ENCODE measurements around the gene SZT2.

Gene SZT2

DNA sequence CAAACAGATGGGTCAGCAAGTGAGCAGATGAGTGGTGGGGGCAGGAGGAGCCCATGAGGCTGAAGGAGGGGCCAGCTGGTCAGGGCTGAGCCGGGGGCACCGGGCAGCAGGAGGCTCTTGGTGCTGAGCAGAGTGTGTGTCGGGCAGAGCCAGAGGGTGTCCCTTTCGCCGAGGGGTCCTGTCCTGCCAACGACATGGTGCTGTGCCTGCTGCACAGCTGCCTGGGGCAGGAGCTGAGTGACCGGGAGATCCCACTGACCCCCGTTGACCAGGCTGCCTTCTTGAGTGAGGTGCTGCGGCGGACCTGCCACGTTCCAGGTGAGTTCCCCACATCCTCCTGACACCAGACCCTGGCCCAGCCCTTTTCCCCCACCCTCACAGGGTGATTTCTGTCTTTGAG is 36.5 kb downstream of the SZT2 start:
- no peak for DNase-seq

DNA sequence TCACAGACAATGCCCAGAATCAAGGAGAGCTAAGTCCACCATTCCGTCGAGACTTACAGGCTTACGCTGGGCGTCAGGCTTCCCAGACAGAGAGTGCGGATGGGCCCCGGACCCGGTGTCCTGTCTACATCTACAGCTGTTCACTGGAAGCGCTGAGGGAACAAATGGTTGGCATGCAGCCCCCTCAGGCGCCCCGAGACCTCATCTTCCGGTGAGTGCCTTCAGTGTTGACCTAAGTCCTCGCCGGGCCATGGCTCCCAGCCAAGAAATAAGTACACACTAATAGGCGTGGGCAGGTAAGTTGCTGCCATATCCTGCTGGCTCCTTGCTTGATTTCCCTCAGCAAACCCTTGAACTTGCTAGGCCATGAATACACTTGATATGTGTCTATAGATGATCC is 37.8 kb downstream of the SZT2 start:
- DNase-seq: no peak

DNA sequence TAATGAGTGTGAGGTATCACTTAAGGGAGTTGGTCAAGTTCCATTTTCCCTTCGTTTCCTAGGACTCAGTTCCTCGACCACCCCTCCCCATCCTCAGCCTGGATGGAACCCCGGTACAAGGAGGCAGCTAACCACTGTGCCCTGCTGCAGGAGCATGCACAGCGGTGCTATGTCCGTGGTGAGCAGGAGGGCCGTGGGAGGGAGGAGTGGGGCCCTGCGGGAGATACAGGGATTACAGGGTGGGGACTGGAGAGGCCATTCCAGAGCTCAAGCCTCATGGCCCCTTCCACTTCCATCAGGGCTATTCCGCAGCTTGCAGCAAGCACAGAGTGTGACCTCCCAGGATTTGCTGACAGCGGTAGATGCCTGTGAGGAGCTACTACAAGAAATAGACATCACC is 38.2 kb downstream of the SZT2 start:
- DNase-seq: no peak

DNA sequence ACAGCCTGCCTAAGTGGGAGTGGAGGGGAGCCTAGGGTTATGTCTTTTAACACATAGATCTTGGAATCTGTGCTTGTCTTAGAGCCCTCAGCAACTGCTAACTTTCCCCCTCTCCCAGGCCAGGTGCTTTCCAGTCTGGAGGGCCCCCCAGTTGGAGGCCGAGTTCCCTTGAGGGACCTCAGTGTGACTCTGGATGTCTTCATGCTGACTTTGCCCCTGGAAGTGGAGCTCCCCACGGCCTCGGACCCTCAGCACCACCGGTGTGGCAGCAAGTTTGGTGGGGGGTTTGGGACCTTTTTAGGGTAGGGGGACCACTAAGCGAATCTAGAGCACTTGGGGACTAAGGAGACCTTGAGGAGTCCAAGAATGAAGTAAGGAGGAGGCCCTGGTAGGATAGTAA is 41.1 kb downstream of the SZT2 start:
- no peak for DNase-seq

DNA sequence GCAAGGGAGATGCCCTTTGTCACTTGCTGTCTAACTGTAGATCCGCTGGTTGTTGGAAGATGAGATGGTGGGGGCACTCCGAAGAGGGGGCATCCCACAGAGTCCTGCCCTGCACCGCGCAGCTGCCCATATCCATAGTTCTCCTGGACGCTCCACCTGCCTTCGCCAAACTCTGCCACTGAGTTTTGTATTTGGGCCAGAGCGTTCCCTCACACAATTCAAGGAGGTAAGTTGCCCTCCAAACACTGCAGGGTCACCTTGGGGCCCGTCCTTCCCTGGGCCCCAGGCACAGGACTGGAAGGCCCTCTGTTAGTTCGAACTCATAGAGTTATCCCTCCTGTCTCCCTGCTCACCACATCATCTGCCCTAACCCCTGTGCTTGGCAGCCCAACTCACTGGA is 42.0 kb downstream of the SZT2 start:
- DNase-seq: no peak

DNA sequence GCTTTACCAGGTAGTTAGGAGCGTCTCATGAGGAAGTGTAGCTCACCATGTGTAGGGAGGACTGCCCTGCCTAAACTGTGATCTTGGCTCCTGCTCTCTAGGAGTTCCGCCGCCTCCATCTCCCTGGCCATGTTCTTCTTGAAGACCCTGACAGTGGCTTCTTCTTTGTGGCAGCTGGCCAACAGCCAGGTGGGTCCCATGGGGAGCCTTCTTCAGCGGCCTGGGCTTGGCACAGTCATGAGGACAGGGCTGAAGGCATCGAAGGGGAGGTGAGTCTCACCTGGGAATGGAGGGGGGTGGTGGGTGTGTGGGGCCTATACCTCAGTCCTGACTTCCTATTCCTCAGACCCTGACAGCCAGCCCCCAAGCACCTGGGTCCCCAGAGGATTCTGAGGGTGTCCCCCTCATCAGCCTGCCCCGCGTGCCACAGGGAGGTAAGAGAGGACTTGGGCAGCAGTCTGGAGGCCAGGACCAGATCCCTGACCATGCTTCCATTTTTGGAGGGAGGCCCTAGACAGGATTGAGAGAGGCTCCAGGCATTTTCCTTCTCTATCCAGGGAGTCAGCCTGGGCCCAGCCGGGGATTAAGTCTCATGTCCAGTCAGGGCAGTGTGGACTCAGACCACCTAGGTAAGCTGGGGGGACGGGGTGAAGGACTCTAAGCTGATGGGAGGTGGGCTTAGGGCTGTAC is 42.6 kb downstream of the SZT2 start:
- DNase-seq: no peak

DNA sequence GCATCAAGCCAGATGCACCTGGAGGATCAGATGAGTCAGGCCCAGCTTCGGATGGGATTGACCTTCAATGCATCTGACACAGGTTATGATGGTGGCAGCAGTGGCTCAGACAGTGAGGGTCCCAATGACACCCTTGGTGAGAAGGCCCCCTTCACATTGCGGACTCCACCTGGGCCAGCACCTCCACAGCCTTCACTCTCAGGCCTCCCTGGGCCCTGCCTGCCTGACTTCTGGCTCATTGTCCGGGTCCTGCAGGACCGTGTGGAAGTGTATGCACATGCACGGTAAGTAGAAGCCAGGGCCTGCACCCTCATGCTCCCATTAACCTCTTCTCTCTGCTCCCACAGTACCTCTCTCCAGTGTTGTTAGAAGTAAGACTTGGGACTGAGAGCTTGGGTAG is 43.2 kb downstream of the SZT2 start:
- DNase-seq: no peak

DNA sequence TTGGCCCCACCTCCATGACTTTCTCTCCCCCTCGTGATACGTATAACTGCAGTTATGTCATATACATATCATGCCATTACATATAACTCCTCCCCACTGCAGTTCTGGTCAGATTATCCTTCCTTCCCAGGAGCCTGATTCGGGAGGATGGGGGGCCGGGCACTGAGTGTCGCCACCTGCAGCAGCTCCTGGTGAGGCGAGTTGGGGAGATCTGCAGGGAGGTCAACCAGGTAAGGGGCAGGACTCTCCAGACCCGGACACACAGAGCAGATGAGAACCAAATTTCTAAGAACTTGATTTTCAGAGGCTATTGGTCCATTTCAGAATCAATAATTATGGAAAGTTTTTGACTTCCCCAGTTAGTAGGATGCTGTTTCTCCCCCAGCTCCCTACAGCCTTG is 44.6 kb downstream of the SZT2 start:
- DNase-seq: no peak

DNA sequence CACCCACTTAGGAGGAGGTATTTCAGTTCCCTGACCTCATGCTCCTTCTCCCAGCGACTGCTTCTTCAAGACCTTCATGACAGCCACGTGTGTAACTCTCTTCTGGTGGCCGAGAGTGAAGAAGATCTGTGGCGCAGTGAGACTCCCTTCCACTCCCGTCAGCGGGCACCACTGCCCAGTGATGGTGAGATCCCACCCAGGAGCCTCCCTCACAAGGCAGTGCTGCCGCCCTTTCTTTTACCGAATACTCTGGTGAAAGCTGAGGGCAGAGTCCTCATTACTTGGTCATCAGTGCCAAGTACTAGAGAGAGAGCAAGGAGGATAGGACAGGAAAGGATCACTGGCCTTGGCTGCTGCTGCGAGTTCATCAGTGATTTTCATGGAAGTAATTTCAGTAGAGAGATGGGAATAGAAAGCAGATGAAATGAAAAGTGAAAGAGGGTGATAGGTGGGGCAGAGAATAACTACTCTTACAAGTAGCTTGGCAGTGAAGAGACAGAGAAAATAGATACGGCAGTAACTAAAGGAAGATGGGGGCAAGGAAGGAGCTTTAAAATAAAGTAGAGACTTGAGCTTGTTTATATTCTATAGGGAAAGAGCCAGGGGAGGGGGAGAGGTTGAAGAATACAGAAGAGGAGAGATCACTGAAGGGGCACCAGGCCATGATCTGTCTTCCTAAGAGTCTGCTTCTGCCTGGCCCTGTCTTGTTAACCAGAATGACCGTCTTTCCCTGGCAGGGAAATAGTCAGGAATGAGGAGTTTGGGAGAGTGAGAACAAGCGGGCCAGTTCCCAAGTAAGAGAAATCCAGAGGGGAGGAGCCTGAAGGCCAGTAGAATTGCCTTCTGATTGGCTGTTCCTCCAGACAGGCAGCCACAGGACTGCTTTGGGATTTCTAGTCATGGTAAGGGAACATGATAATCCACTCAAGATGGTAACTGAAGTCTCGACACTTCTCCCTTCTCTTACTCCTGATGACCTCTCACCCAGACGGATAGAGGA is 45.7 kb downstream of the SZT2 start:
- DNase-seq: no peak

DNA sequence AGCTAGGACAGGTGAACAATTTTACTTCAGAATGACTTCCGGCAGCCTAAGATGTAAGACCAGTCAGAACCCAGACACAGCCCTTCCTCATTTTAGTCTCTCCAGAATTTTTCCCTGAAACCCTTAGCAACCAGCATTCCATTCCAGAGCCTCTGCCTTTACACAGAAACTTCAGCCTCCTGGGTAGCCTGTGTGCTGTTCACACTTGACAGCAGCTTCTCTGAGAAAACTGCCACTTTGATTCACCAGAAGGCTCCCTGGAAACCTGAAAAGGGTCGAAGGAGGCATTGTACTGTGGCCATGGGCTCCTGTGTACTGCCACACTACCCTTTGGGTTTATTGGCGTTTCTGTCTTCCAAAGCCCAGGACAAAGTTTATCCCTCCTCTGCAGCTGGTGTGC is 46.7 kb downstream of the SZT2 start:
- DNase-seq: no peak

DNA sequence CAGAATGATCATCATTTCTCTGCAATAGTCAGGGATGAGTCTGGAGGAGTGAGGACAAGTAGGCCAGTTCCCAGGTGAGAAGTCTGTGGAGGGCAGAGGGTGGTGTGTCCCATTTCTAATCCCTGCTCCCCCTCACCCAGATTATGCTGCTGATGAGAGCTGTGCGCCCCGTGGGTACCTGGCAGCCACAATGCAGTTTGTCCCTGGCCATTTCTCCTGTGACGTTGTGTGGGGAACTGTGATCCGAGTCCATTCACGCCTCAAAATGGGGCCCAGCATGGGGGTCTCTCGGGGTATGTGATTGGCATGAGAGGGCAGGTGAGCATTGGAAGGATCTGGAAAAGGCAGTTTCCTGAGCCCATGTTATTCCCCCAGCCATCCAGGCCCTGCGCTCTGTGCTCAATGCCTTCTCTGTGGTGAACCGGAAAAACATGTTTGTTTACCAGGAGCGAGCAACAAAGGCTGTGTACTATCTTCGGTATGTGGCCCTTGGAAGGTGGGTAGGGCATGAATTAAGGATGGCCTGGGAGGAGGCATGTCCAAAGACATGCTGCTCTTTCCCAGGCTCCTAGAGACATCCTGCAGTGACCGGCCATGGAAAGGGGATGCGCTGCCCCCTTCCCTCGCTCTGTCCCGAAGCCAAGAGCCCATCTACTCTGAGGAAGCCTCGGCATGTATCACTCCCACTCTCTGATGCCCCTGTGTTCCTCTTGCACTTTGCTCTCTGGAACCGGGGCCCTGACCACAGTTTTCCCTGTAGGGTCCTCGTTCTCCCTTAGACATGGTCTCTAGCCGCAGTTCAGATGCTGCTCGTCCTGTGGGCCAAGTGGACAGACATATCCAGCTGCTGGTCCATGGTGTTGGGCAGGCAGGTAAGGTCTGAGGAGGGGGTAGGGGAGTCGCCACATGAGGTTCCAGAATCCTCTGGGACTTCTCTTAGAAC is 47.6 kb downstream of the SZT2 start:
- DNase-seq: no peak

DNA sequence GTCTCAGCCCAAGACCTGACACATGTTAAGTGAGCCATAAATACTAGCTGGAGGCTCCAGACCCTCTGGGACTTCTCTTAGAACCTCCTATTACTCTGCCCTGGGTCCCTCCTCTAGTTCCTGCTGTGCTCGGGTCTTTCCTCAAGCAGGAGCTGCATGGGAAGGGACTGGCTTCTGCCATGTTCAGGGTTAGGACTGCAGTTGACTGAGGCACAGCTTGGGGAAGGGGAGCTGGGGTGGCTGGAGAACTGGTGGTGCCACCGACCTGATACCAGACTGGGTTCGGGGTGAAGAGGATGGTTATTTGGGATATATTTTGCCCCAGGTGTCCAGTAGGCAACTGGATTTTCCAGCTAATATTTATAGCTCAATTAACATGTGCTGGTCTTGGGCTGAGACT is 48.3 kb downstream of the SZT2 start:
- DNase-seq: no peak

DNA sequence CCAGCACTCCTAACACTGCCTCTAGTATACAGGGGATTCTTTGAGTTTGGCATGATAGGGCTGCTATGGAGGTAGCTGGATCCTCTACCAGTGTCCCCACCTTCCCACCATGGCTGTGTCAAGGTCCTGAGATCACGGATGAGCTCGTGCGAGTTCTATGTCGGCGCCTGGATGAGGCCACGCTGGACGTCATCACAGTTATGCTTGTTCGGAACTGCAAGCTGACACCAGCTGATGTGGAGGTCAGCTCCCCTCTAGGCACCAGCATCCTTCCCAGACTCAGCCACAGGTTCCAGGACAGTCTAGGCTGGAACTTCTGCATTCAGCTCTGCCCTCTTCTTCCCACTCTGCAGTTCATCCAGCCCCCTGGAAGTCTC is 48.9 kb downstream of the SZT2 start:
- no peak for DNase-seq

DNA sequence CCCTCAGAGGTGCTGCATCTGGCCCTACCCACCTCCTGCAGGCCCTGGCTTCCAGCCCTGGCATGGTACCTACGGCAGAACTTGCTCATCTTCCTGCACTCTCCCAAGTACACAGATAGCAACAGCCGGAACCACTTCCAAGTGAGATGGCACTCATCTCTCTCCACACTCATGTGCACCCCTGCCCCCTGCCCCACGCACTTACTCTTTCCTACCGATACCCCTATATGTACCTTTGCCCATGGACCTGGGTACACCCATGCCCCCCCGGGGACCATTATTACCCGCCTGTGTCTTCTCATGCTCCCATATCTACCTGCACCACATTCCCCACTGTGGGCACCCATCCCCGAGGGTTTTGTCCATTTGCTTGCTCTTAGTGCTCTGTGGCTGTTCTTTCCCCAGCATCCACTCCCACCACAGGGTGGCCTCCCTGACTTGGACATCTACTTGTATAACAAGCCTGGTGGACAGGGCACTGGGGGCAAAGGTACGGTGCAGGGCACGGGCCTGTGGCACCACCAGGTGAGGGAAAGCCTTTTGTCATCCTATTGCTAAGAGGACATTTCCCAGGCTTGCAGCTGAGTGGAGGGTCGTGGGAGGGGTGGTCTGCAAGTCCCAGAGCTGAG is 49.4 kb downstream of the SZT2 start:
- no peak for DNase-seq

DNA sequence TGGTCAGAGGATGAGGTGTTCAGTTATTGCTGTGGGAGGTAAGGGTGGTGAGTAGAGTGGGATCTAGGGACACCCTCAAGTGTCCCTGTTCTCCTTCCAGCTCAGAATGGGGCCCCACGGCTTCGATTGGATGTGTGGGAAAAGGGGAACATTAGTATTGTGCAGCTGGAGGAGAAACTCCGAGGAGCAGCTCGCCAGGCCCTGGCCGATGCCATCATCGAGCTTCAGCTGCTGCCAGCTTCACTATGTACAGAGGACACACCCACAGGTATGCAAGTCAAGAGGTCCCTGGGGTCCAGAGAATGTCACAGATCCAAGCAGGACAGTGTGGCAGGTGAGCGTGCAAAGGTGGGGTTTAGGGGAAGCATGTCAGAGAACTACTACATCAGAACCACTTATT is 50.1 kb downstream of the SZT2 start:
- no peak for DNase-seq

DNA sequence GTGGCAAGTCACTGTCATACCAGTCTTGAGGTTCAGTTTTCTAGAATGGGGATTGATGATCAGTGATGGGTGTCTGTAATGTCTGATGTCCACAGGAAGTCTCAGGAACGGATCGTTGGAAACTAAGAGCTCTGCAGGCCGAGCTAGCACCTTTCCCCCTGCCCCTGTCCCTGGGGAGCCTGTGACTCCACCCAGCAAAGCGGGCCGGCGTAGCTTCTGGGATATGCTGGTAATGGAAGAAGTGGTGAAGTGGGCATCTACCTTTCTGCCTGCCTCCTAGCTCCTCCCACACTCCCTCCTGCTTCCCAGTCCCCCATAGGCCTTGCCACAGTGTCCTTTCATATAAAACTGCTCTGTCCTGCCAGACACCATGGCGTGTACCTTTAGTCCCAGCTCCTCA is 50.7 kb downstream of the SZT2 start:
- no peak for DNase-seq

DNA sequence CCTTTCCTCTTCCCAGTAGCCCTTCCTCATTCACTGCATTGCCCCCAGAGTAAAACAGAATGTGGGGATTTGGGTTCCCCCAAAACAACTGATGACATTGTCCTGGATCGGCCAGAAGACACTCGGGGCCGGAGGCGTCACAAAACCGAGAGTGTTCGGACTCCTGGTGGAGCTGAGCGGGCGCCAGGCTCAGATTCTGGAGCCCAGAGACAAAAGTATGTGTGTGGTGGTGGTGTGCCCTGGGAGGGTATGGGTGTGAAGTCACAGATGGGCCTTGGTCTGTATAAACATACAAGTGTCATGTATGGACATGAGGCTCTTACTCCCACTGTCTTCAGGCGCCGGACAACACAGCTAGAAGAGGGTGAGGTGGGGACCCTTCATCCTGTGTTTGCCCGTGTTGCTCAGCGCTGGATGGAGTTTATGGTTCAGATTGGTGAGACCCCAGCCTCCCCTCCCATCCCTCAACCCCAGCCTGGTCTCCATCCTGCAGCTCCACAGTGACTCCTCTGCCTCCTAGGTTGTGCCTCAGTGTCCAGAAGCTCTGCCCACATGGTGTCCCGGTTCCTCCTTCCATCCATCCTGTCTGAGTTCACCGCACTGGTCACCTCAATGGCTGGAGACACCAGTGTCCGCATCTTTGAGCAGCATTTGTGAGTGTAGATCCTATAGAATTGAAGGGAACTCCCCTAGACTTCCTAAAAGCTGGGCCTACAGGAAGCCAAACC is 51.6 kb downstream of the SZT2 start:
- no peak for DNase-seq

DNA sequence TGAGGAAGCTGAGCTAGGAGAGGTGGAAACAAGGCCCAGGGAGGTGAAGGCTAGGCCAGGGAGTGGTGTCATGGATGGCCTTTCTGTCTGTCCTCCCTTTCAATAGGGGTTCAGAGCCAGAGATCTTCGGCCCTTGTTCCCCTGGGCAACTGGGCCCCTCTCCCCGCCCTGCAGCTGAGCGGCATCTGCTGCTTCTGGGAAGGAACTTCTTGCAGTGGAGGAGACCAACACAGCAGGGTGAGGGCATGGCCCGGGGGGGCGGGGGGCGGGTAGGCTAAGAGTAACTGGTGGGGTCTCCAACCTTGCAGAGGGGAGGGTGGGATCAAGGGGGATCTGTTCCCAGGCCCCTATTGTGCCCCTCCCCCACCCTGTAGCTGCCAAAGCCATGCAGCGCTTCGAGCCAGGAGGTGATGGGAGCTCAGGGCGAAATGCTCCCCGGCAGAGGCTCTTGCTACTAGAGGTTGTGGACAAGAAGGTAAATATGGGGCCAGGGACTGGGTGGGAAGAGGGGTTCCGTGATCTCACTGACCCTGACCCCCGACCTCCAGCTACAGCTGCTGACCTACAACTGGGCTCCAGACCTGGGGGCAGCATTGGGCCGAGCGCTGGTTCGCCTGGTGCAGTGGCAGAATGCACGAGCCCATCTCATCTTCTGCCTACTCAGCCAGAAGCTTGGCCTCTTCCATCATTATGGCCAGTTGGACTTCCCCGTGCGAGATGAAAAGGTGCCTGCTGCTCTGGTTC is 52.4 kb downstream of the SZT2 start:
- no peak for DNase-seq

DNA sequence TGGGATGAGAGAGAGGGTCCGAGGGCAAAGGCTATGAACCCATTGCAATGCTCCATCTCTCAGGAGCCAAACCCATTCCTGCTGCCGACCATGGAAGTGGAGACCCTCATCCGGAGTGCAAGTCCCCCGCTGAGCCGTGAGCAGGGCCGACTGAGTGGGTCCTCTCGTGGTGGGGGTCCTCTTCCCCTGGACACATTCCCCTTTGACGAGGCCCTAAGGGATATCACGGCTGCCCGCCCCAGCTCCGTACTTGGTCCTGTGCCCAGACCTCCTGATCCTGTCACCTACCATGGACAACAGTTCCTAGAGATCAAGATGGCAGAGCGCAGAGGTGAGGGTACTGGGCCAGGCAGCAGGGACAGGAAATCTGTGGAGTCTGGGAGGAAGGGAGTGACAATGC is 53.1 kb downstream of the SZT2 start:
- no peak for DNase-seq

DNA sequence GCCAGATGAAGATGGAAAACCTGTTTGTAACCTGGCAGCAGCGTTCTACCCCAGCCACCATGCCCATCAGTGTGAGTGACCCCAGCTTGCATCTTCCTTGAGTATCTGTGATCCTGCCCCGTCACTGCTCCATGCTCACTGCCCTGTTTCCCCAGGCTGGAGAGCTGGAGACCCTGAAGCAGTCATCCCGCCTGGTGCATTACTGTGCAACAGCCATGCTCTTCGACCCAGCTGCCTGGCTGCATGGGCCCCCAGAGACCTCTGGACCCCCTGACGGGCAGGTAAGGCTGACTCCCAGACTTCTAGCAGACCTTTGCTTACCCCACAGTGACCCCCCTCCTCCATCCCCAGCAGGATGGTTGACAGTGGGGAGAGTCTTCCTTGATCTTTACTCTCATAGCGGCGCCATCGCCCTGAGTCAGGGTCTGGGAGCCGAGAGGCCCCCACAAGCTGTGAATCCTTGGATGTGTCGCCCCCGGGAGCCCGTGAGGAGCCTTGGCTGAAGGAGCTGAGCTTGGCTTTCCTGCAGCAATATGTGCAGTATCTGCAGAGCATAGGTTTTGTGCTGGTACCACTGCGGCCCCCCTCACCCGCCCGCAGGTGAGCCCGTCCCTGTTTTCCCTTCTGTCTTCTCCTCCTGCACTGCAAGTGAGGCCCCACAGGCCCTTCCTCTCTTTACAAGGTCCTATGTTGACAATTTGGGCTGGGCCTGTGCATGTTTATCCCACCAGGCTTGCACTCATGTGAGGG is 53.7 kb downstream of the SZT2 start:
- no peak for DNase-seq
